B cell (primary cell): ENCODE measurements around the gene GNB2.

Source experiments
- CTCF ChIP-seq: fragments of 200-600 bp; IDR thresholded peaks from one replicate; pipeline ENCODE4 v1.8.0; 2022; ENCODE audit warnings: antibody characterized with exemption, mild to moderate bottlenecking
- EZH2 ChIP-seq: IDR thresholded peaks from 2 replicates; pipeline ENCODE4 v1.6.1; 2012; ENCODE audit warnings: borderline replicate concordance, low read depth, mild to moderate bottlenecking, moderate library complexity, low read length; ENCODE audit not compliant: insufficient read depth, poor library complexity, severe bottlenecking

GRCh38 chr7:100689230-100690135, 15.9 kb downstream of the GNB2 start:
- TF ChIP-seq CTCF: no peak
- TF ChIP-seq EZH2: no peak
